HepG2 (cell line): ENCODE results near the gene PSD. TPM values are rescaled to one million over a fixed set of nuclear protein-coding genes. Genes with fewer than 3 reads are reported as not detected.

Experiments used
- AHDC1 ChIP-seq: sonication (generic); formaldehyde crosslinking; IDR thresholded peaks from 2 replicates; pipeline ENCODE4 v1.5.1; 2020; ENCODE audit warnings: mild to moderate bottlenecking, missing genetic modification reagents, borderline replicate concordance
- CCAR2 ChIP-seq: fragments of 200-400 bp; formaldehyde crosslinking; optimal IDR thresholded peaks from 2 replicates; pipeline ENCODE3; 2018; ENCODE audit warnings: low read depth, mild to moderate bottlenecking, low read length, moderate library complexity
- CEBPB ChIP-seq: IDR thresholded peaks from 2 replicates; pipeline ENCODE4 v1.6.1; 2011; ENCODE audit warnings: low read depth, low read length, improper control_type of control experiment, borderline replicate concordance
- E2F5 ChIP-seq: sonication (generic); formaldehyde crosslinking; conservative IDR thresholded peaks from 2 replicates; pipeline ENCODE4 v1.4.0; 2020; ENCODE audit warnings: missing genetic modification reagents
- GATAD2A ChIP-seq: IDR thresholded peaks from 2 replicates; pipeline ENCODE4 v1.6.1; 2016
- HDAC6 ChIP-seq: fragments of 200-600 bp; sonication (generic); IDR thresholded peaks from 2 replicates; pipeline ENCODE4 v1.7.0; 2017; ENCODE audit warnings: mild to moderate bottlenecking, antibody characterized with exemption, low read length, low read depth
- HNF4G ChIP-seq, 2 experiments: sonication (generic) in 1 of 2; formaldehyde crosslinking in 1 of 2; IDR thresholded peaks; 2 replicates each; pipeline versions ENCODE4 v1.4.0 to v1.6.1; 2011 to 2020; ENCODE audit warnings: borderline replicate concordance in 2 of 2, low read depth in 2 of 2, mild to moderate bottlenecking in 2 of 2, low read length in 1 of 2, missing genetic modification reagents in 1 of 2, moderate library complexity in 1 of 2
- IKZF4 ChIP-seq: sonication (generic); formaldehyde crosslinking; IDR thresholded peaks from 2 replicates; pipeline ENCODE4 v1.5.1; 2020; ENCODE audit warnings: borderline replicate concordance, mild to moderate bottlenecking, low read depth, missing genetic modification reagents; ENCODE audit errors: not compliant biosample characterization
- JDP2 ChIP-seq: sonication (generic); formaldehyde crosslinking; IDR thresholded peaks from 2 replicates; pipeline ENCODE4 v1.8.1; 2022; ENCODE audit warnings: missing genetic modification reagents, borderline replicate concordance
- MED13 ChIP-seq: sonication (generic); formaldehyde crosslinking; IDR thresholded peaks from 2 replicates; pipeline ENCODE4 v1.5.0; 2020; ENCODE audit warnings: missing genetic modification reagents
- PHB2 ChIP-seq: fragments of 450-650 bp; IDR thresholded peaks from 2 replicates; pipeline ENCODE4 v1.6.1; 2018; ENCODE audit not compliant: partially characterized antibody
- SAP130 ChIP-seq: IDR thresholded peaks from 2 replicates; pipeline ENCODE4 v1.6.1; 2016; ENCODE audit warnings: low read depth
- SIX4 ChIP-seq: sonication (generic); formaldehyde crosslinking; IDR thresholded peaks from 2 replicates; pipeline ENCODE4 v1.4.0; 2020; ENCODE audit warnings: missing genetic modification reagents
- ZBTB7A ChIP-seq: sonication (generic); formaldehyde crosslinking; IDR thresholded peaks from 2 replicates; pipeline ENCODE4 v1.8.0; 2022; ENCODE audit warnings: mild to moderate bottlenecking, missing genetic modification reagents
- ZFP90 ChIP-seq: sonication (generic); formaldehyde crosslinking; IDR thresholded peaks from 2 replicates; pipeline ENCODE4 v1.8.0; 2022; ENCODE audit warnings: missing genetic modification reagents, mild to moderate bottlenecking, inconsistent platforms, borderline replicate concordance
- ZNF263 ChIP-seq: sonication (generic); formaldehyde crosslinking; IDR thresholded peaks from 2 replicates; pipeline ENCODE4 v1.4.0; 2020; ENCODE audit warnings: missing genetic modification reagents
- ZNF274 ChIP-seq: sonication (generic); formaldehyde crosslinking; IDR thresholded peaks from 2 replicates; pipeline ENCODE4 v1.5.1; 2020; ENCODE audit warnings: mild to moderate bottlenecking, missing genetic modification reagents
- ZNF496 ChIP-seq: sonication (generic); formaldehyde crosslinking; IDR thresholded peaks from 2 replicates; pipeline ENCODE4 v1.8.1; 2023; ENCODE audit warnings: mild to moderate bottlenecking, moderate library complexity, missing genetic modification reagents; ENCODE audit not compliant: insufficient replicate concordance
- ZNF569 ChIP-seq: sonication (generic); formaldehyde crosslinking; IDR thresholded peaks from 2 replicates; pipeline ENCODE4 v1.5.0; 2020; ENCODE audit warnings: mild to moderate bottlenecking, missing genetic modification reagents, moderate library complexity, borderline replicate concordance
- ZNF598 ChIP-seq: sonication (generic); formaldehyde crosslinking; IDR thresholded peaks from 2 replicates; pipeline ENCODE4 v1.5.1; 2020; ENCODE audit warnings: mild to moderate bottlenecking, missing genetic modification reagents, borderline replicate concordance
- ZNF644 ChIP-seq: IDR thresholded peaks from 2 replicates; pipeline ENCODE4 v1.6.1; 2016; ENCODE audit warnings: low read depth
- ZNF816 ChIP-seq: sonication (generic); formaldehyde crosslinking; IDR thresholded peaks from 2 replicates; pipeline ENCODE4 v1.8.0; 2022; ENCODE audit warnings: missing genetic modification reagents, mild to moderate bottlenecking, borderline replicate concordance
- ZNF841 ChIP-seq: sonication (generic); formaldehyde crosslinking; IDR thresholded peaks from 2 replicates; pipeline ENCODE4 v1.8.1; 2023; ENCODE audit warnings: missing genetic modification reagents, borderline replicate concordance
- polyA plus RNA-seq, 8 experiments: library from polyadenylated mRNA; depleted of rRNA in 3 of 8; stranded (reverse) in 7 of 8; unstranded in 1 of 8; fragments of >200 nt; fragmentation: Illumina TruSeq in 4 of 8; extraction: Trizol in 4 of 8; gene quantifications; 2 replicates each; pipeline versions ENCODE4 v1.2.1 to v1.2.3, GENCODE V29; 2011 to 2016; ENCODE audit warnings: low read depth in 4 of 8, missing spikeins in 1 of 8, mixed read lengths in 1 of 8; ENCODE audit not compliant: insufficient read depth in 1 of 8
- total RNA-seq, 5 experiments: library from RNA; depleted of rRNA; stranded (reverse); fragments of >200 nt; fragmentation: Illumina TruSeq; extraction: Trizol; gene quantifications; 2 replicates each; pipeline ENCODE4 v1.2.3, GENCODE V29; 2016; ENCODE audit warnings: low read depth in 1 of 5

Gene PSD
- total and polyA plus RNA-seq, 2 of the 13 experiments (the other 11 are each of a cell fraction or from before 2014, with no cell fraction given), result 0.35 to 0.58 TPM

- no peak for TF ChIP-seq ZNF644 (CRISPR knock-in tag)
- peak; percentile 73; the same call in 1 of the 2 replicates for TF ChIP-seq ZNF841
- TF ChIP-seq ZNF816 (CRISPR knock-in tag), result no peak
- no peak for TF ChIP-seq MED13
- no peak for TF ChIP-seq HDAC6
- TF ChIP-seq ZNF263, result 0 out of 2 replicates have a peak, but pooled peaks have one; percentile 19
- TF ChIP-seq ZNF598 (CRISPR knock-in tag), result no peak
- TF ChIP-seq ZBTB7A (CRISPR knock-in tag), result no peak
- no peak for TF ChIP-seq CEBPB
- no peak for TF ChIP-seq ZNF496 (CRISPR knock-in tag)
- no peak for TF ChIP-seq IKZF4 (CRISPR knock-in tag)
- no peak for TF ChIP-seq E2F5
- peak; percentile 31; the same call in 1 of the 2 replicates for TF ChIP-seq ZNF274 (CRISPR knock-in tag)
- no peak for TF ChIP-seq AHDC1 (CRISPR knock-in tag)
- no peak for TF ChIP-seq ZNF569
- TF ChIP-seq HNF4G (IDR thresholded peaks at IDR 0.05; ENCODE audit: borderline replicate concordance, low read depth, low read length), result no peak
- no peak for TF ChIP-seq HNF4G (CRISPR knock-in tag; IDR thresholded peaks at IDR 0.05; ENCODE audit: borderline replicate concordance, low read depth)
- TF ChIP-seq SAP130 (CRISPR knock-in tag), result no peak; the same call in none of the 2 replicates
- no peak for TF ChIP-seq GATAD2A (CRISPR knock-in tag)
- TF ChIP-seq PHB2, result no peak
- TF ChIP-seq CCAR2, result no peak
- TF ChIP-seq SIX4 (CRISPR knock-in tag), result no peak
- TF ChIP-seq JDP2 (CRISPR knock-in tag), result peak; percentile 35; the same call in 1 of the 2 replicates
- no peak; the same call in 1 of the 2 replicates for TF ChIP-seq ZFP90 (CRISPR knock-in tag)
Measured at GRCh38 chr10:102450374-102451104, 32.0 kb upstream of the PSD start (continued).
